IPS DF 6.9 (cell line): ENCODE measurements around the gene SRCIN1.

Source experiments
- DNase-seq: peaks from one replicate; pipeline ENCODE4 v3.0.0-alpha.2; 2013; ENCODE audit warnings: low read depth, low spot score
- H3K27ac ChIP-seq: one replicate; pipeline ENCODE4 v1.5.1; 2013; ENCODE audit warnings: low read length, control low read depth
- H3K27me3 ChIP-seq: 2 replicates; pipeline ENCODE4 v1.6.1; 2013; ENCODE audit warnings: mild to moderate bottlenecking, low read length; ENCODE audit not compliant: control insufficient read depth, insufficient read depth
- H3K36me3 ChIP-seq: 2 replicates; pipeline ENCODE4 v1.6.1; 2013; ENCODE audit warnings: low read length; ENCODE audit not compliant: control insufficient read depth, insufficient read depth
- H3K4me1 ChIP-seq: 2 replicates; pipeline ENCODE4 v1.6.1; 2013; ENCODE audit warnings: low read length; ENCODE audit not compliant: control insufficient read depth, insufficient read depth
- H3K4me3 ChIP-seq: 2 replicates; pipeline ENCODE4 v1.5.1; 2013; ENCODE audit warnings: mild to moderate bottlenecking, low read length
- H3K9me3 ChIP-seq: 2 replicates; pipeline ENCODE4 v1.6.1; 2013; ENCODE audit warnings: low read length, inconsistent platforms; ENCODE audit not compliant: control insufficient read depth, insufficient read depth
- WGBS: extraction: QIAGEN DNeasy Blood & Tissue Kit; methylation state at CpG from one replicate; pipeline ENCODE4 v1.1.7; 2013; ENCODE audit warnings: mixed read lengths, missing lambda C conversion rate; ENCODE audit not compliant: insufficient read length, insufficient coverage; 5-methylcytosine and 5-hydroxymethylcytosine counted together

SRCIN1 gene

DNA sequence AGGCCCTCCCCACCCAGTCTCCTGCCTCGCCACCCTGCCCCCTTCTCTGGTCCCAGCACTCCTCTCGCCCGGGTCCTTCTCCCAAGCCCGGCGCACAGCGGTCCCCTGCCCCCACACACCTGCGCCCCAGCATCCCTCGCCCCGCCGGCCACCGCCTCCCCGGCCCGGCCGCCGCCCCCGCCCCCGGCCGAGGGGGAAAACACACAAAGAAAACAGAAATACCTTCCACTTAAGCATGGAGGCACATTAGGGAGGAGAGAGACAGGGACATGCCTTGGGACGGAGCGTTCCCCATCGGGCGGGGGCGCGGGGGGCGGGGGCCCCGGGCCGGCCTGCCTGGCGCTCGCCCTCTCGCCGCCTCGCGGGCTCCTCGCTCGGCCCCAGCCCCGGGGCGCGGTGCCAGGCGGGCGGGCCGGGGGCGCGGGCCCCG lies 326 bp downstream of the SRCIN1 start:
- Histone ChIP-seq H3K4me3 (peak overlapping the region; percentile 43; the same call in 1 of the 2 replicates), H3K27me3 (peaks cover 5% of the 10 kb centered on the region; the same call in 1 of the 2 replicates), H3K36me3 (no peaks in the 10 kb centered on the region), H3K4me1 (peaks cover 35% of the 10 kb centered on the region), H3K27ac (no peak overlapping the region), H3K9me3 (no peaks in the 10 kb centered on the region)
- no peak for DNase-seq
- WGBS, result no CpG with 5 or more reads among the region's 44 CpGs

DNA sequence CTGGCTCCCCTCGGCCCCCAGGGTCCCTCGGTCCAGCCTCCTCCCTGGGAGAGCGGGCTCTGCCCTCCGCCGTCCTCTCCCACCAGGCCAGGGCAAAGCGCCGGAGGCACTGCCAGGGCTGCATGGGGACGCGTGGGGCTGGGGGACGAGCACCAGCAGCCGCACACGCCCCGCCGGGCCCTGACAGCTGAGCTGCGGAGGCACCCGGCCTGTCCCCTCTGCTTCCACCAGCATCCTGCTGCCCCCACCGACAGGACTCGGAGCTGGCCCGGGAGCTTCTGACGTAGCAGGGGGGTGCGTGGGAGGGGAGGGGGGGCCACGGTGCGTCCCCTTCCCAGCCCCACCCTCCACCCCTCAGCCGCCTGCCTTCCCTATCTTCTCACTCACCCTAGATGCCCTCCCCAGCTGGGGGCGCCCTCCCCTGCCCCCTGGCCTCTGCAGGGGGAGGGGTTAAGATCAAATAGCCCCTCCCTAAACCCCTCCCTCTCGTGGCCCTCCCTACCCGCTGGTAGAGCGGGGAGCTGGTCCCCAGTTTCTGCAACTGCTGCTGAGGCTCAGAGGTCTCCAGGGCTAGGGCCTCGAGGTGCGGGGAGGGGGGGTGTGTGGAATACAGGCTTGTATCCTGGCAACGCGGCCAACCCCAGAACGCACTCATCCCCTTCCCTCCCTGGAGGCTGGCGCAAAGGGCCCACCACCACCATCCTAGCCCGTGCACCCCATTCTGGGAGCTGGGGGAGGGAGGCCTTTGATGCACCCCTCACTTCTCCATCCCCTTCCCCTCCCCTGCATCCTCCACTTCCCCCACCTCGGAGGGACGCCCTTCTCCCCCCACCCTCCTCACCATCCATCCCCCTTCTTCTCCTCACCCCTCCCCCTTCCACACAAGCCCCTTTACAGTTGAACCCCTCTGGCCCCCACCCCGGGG lies 1.0 kb downstream of the SRCIN1 start:
- peaks cover 5% of the 10 kb centered on the region; the same call in 1 of the 2 replicates for H3K27me3 ChIP-seq
- H3K36me3 ChIP-seq, result no peaks in the 10 kb centered on the region
- H3K9me3 ChIP-seq, result no peaks in the 10 kb centered on the region
- no peak for DNase-seq
- peaks cover 36% of the 10 kb centered on the region for H3K4me1 ChIP-seq
- no peak overlapping the region for H3K27ac ChIP-seq
- WGBS, result no CpG with 5 or more reads among the region's 38 CpGs
- peak overlapping the region; percentile 43; the same call in 1 of the 2 replicates for H3K4me3 ChIP-seq

DNA sequence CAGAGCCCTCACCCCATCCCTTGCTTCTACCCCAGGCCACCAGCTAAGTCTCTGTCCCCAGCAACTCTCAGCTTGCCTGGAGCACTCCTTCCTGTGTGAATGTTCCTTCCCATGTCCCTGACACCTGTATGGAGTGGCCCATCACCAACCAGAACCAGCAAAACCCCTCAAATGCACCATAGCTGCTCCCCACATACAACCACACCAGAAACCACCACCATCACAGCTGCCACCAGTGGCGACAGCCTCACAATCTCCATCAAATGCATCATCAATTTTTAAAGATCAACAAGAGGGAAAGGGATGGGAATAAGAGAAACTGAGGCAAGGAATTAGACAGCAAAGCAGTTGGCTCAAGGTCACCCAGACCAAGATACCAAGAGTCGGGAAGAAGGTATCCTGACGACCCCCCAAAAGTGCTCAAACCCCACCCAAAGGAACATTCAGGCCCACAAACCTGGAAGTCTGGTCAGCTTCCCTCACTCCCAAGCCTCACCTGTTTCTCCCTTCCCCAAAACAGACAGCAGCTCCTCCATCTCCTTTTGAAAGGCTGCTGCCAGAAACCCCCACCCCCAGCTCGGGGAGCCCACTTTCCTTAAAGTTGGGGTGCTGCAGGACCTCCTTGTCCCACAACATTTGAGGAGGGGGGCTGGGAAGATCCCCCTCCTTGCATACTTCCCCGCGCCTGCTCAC lies 1.8 kb downstream of the SRCIN1 start:
- DNase-seq, result no peak
- no peaks in the 10 kb centered on the region for H3K36me3 ChIP-seq
- no CpG with 5 or more reads among the region's 6 CpGs for WGBS
- peaks cover 5% of the 10 kb centered on the region; the same call in 1 of the 2 replicates for H3K27me3 ChIP-seq
- no peak overlapping the region; the same call in 1 of the 2 replicates for H3K4me3 ChIP-seq
- no peaks in the 10 kb centered on the region for H3K9me3 ChIP-seq
- peaks cover 38% of the 10 kb centered on the region for H3K4me1 ChIP-seq
- H3K27ac ChIP-seq, result no peak overlapping the region

DNA sequence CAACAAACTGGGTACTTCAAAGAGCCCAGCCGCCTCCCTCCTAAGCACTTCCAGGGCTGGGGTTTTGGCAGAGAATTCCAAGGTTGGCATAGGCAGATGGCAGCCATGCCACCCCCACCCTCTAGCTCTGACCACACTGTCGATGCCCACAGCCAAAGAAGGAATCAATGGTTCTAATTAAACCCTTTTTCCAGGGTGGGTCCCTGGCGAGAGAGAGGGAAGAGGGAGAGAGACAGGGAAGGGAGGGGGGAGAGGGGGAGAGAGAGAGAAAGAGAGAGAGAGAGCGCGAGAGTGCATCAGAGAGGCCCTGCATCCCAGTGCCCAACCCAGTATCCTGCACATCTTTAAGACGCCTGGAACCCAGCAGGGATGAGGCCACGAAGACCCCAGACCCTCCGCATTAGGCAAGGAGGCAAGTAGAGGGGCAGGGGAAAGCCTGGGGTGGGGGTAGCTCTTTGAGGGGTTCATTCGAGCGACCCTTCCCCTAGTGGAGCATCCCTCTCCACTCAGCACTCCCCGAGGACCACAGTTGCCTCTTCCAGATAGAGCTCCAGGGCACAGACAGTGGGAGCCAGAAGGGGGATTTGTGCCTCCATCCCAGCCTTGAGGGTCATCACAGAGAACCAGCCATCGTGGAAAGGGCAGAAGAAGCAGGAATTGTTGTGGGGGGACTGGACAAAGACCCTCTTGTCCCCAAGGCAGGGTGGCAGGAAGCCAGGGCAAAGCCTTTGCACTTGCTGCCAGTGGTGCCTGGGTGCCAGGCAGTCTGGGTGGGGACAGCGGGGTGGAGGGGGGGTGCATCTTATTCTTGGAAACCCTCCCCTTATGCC lies 2.6 kb downstream of the SRCIN1 start:
- no CpG with 5 or more reads among the region's 13 CpGs for WGBS
- Histone ChIP-seq H3K27me3 (peaks cover 5% of the 10 kb centered on the region; the same call in 1 of the 2 replicates), H3K4me3 (no peak overlapping the region)

DNA sequence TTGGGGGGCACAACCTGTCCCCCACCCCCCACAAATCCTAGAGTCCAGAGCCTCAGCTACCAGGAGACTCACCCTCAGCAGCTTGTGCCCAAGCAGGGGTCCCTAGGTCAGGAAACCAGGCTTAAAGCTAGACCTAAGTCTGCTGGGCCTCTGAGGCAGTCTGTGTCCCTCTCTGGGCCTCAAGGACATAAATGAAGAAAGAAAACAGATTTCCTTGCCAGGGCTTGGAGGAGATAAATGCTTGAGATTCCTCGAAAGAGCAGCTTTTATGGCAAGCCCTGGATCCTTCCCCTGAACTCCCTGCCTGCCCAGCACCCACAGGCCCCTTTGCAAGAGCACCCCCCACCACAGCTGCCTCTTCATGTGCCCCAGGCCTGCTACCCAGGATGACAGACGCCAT lies 3.3 kb downstream of the SRCIN1 start:
- H3K4me1 ChIP-seq, result peaks cover 33% of the 10 kb centered on the region
- no peak overlapping the region for H3K27ac ChIP-seq
- H3K4me3 ChIP-seq, result no peak overlapping the region
- no peaks in the 10 kb centered on the region for H3K9me3 ChIP-seq
- no peaks in the 10 kb centered on the region for H3K36me3 ChIP-seq
- no CpG with 5 or more reads among the region's 2 CpGs for WGBS
- peaks cover 5% of the 10 kb centered on the region; the same call in 1 of the 2 replicates for H3K27me3 ChIP-seq
- no peak for DNase-seq

More for the DNA sequence above, 2.6 kb downstream of the SRCIN1 start:
- no peak overlapping the region for H3K27ac ChIP-seq
- peaks cover 32% of the 10 kb centered on the region for H3K4me1 ChIP-seq
- no peak for DNase-seq
- no peaks in the 10 kb centered on the region for H3K36me3 ChIP-seq
- H3K9me3 ChIP-seq, result no peaks in the 10 kb centered on the region

DNA sequence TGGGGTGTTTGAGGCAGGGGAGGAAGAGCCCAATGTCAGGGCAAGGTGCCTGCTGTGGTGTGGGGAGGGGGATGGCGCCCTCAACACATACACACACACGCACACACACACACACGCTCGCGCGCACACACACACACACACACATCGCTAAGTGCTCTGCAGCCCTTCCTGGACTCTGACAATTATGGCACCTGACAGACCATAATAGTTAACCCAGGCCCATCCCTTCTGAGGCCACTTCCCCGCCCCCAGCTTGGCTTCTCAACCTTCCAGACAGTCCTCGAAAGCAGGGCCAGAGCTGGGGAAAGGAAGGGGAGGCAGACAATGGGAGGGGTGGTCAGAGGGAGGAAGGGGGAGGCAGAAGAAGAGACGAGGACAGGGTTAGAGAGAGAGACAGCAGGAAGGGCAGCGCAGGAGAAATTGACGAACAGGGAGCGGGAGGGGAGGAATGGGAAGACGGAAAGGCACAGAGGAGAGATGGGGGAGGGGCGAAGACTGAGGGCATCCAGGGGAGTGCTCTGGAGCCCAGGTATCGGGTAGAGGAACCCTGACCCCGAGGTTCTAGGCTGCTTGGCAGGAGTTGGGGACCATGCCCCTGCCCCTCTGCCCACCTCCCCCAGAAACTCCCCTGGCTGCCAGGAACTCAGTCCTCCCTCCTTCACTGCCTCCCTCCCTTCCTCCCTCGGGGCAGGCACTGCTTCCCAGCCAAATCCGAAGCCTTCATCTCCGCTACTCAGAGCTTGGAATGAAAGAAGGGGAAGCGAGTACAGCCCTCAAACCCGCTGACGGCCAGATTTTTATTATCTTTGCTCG lies 4.0 kb downstream of the SRCIN1 start:
- H3K27me3 ChIP-seq, result peaks cover 5% of the 10 kb centered on the region; the same call in 1 of the 2 replicates
- no peaks in the 10 kb centered on the region for H3K36me3 ChIP-seq
- WGBS, result no CpG with 5 or more reads among the region's 24 CpGs
- no peaks in the 10 kb centered on the region for H3K9me3 ChIP-seq
- peaks cover 26% of the 10 kb centered on the region for H3K4me1 ChIP-seq
- H3K4me3 ChIP-seq, result no peak overlapping the region; the same call in 1 of the 2 replicates
- H3K27ac ChIP-seq, result no peak overlapping the region
- no peak for DNase-seq

DNA sequence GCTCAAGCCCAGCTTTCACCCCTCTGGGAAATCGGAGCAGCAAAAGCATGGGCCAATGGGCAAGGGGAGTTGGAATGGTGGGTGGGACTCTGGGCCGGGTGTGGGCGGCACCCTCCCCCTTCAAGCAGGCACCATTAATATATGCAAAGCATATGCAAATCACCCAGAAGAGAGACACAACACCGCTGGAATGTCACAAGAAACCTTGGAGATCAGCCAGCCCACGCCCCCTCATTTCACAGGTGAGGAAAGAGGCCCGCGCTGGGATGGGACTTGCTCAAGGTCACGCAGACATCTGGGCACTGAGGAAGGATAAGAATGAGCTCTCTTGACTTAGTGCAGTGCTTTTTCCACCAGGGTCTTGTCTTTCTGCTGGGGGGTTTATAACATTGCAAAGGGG lies 4.8 kb downstream of the SRCIN1 start:
- no peak overlapping the region for H3K4me3 ChIP-seq
- peaks cover 5% of the 10 kb centered on the region; the same call in 1 of the 2 replicates for H3K27me3 ChIP-seq
- no CpG with 5 or more reads among the region's 8 CpGs for WGBS
- H3K9me3 ChIP-seq, result no peaks in the 10 kb centered on the region
- H3K36me3 ChIP-seq, result no peaks in the 10 kb centered on the region
- DNase-seq, result no peak
- H3K4me1 ChIP-seq, result peaks cover 25% of the 10 kb centered on the region
- H3K27ac ChIP-seq, result no peak overlapping the region

DNA sequence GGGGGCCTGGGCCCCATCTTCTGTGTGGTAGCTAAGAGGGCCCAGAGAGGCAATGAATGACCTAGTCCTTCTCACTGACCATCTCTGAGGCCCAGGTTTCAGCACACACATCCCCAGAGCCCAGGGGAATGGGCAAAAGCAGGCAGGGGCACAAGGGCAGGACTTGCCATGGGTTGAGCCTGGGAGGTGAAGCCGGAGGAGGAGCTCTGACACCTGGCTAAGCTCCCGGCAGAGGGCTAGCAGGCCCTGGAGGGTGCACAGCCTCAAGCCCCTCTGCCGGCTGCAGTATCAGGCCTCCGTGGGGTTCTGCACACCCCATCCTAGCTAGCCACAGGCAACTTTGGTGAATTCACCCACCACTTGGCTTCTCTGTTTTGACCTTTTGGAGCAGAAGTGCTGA lies 5.3 kb downstream of the SRCIN1 start:
- no peaks in the 10 kb centered on the region for H3K36me3 ChIP-seq
- no CpG with 5 or more reads among the region's 4 CpGs for WGBS
- no peaks in the 10 kb centered on the region for H3K9me3 ChIP-seq
- no peak overlapping the region for H3K4me3 ChIP-seq
- H3K27me3 ChIP-seq, result peaks cover 5% of the 10 kb centered on the region; the same call in 1 of the 2 replicates
- H3K4me1 ChIP-seq, result peaks cover 25% of the 10 kb centered on the region
- no peak for DNase-seq
- no peak overlapping the region for H3K27ac ChIP-seq

DNA sequence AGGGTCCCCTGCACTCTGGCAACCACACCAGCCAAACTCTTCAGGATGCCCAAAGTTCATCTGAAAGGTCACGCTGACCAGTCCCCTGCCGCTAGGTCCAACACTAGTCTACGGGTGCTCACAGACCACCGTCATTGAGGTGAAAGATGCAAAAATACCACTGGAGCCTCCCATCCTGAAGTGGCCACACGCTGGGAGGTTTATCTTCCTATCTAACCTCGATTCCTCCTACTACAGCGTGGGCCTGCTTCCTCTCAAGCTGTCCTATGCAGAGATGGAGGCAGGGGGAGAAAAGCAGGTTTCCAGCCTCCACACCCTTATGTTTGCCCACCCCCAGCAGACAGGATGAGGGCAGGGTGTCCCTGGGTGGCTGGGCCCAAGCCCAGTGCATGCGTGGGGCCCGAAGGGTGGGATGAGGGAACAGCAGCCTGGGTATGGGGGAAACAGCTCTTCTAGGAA lies 6.3 kb downstream of the SRCIN1 start:
- no peak for DNase-seq
- Histone ChIP-seq H3K27ac (no peak overlapping the region), H3K27me3 (peaks cover 5% of the 10 kb centered on the region; the same call in 1 of the 2 replicates), H3K4me3 (no peak overlapping the region), H3K4me1 (peaks cover 25% of the 10 kb centered on the region), H3K36me3 (no peaks in the 10 kb centered on the region), H3K9me3 (no peaks in the 10 kb centered on the region)
- no CpG with 5 or more reads among the region's 9 CpGs for WGBS
